Heart right ventricle (tissue), 16 donors: ENCODE measurements around the gene CTNNA1. TPM values are rescaled to one million over a fixed set of nuclear protein-coding genes. Genes with fewer than 3 reads are reported as not detected.
A peak's percentile ranks its signal among the peaks of the same experiment; 100 is the strongest.

ENCODE experiments used
- ATAC-seq, 8 donors: fragments of 200-7000 bp; cut with Tn5 transposase; one replicate each; pipeline ENCODE4 v1.9.1; 2020; ENCODE audit warnings: mild to moderate bottlenecking in 8 of 8, moderate library complexity in 8 of 8, moderate number of reproducible peaks in 1 of 8
- DNase-seq, 2 donors: peaks; one replicate each; pipeline ENCODE4 v3.0.0-alpha.2; 2020
- H3K27ac ChIP-seq, 10 donors: fragments of 200-600 bp; sonication (generic) in 2 of 10; one replicate each; pipeline versions ENCODE4 v1.5.0 to v1.8.0; 2020 to 2022; ENCODE audit warnings: mild to moderate bottlenecking in 3 of 10
- H3K27me3 ChIP-seq, 7 donors: fragments of 200-600 bp; one replicate each; pipeline ENCODE4 v1.8.0; 2021 to 2022; ENCODE audit warnings: mild to moderate bottlenecking in 2 of 7
- H3K36me3 ChIP-seq, 9 donors: fragments of 200-600 bp; sonication (generic) in 1 of 9; one replicate each; pipeline versions ENCODE4 v1.5.0 to v1.8.0; 2020 to 2022; ENCODE audit warnings: mild to moderate bottlenecking in 2 of 9
- H3K4me1 ChIP-seq, 9 donors: fragments of 200-600 bp; sonication (generic) in 1 of 9; one replicate each; pipeline versions ENCODE4 v1.5.0 to v1.8.0; 2020 to 2022; ENCODE audit warnings: mild to moderate bottlenecking in 4 of 9
- H3K4me3 ChIP-seq, 10 donors: fragments of 200-600 bp; sonication (generic) in 2 of 10; one replicate each; pipeline versions ENCODE4 v1.5.0 to v1.8.0; 2020 to 2022; ENCODE audit warnings: mild to moderate bottlenecking in 7 of 10, moderate library complexity in 2 of 10
- H3K9me3 ChIP-seq, 11 donors: fragments of 200-600 bp in 10 of 11; sonication (generic) in 2 of 11; one replicate each; pipeline versions ENCODE4 v1.5.0 to v1.8.0; 2013 to 2022; ENCODE audit warnings: mild to moderate bottlenecking in 2 of 11, control low read depth in 1 of 11, moderate library complexity in 1 of 11
- WGBS, 2 donors: extraction: QIAGEN DNeasy Blood & Tissue Kit; methylation state at CpG; one replicate each; pipeline ENCODE4 v1.1.7; 2013; ENCODE audit warnings: inconsistent platforms in 1 of 2; 5-methylcytosine and 5-hydroxymethylcytosine counted together
- intact Hi-C, 10 donors: fragments of 100-400 bp; cut with DNase I; formaldehyde crosslinking; loops; one replicate each; pipeline versions ENCODE4 v1.11.1 to v1.14.2; 2022
- polyA plus RNA-seq, 2 donors: library from polyadenylated mRNA; stranded (reverse); fragments of 200-250 nt; gene quantifications; one replicate each; pipeline ENCODE4 v1.2.3, GENCODE V29; 2013
- total RNA-seq, 10 donors: library from RNA; stranded (reverse); fragmentation: NEBNext Ultra II Directional in 3 of 10; extraction: Animal tissue kit (Norgen Biotek cat#: 25700) in 3 of 10; gene quantifications; one replicate each; pipeline versions ENCODE4 v1.2.1 to v1.2.4, GENCODE V29; 2021 to 2023
- TF ChIP-seq, protein P1 (sequence below), 9 donors: fragments of 200-600 bp; sonication (generic) in 2 of 9; IDR thresholded peaks; one replicate each; pipeline versions ENCODE4 v1.5.0 to v1.8.0; 2021 to 2022; ENCODE audit warnings: antibody characterized with exemption in 9 of 9, mild to moderate bottlenecking in 5 of 9, moderate library complexity in 1 of 9
- donor health status: Arrhythmogenic right ventricular cardiomyopathy.
- donor health status: ischemic (EF 13 %, LVEDD 7.1; RV severe dilation, severe dysfunction).
- donor health status: healthy with polysubstance abuse.
- donor health status: DM: no; HTN: yes; CAD: no.
- donor health status: DM: no; HTN: no; CAD: no.
- donor health status: ischemic (EF 25% LVEDD 6.9; RV normal size, moderate dysfunction).
- donor health status: ischemic (EF 25% LVEDD 5.7; RV mildly dilated, moderate dysfunction).
- donor health status: healthy.
- donor health status: DM: yes; HTN: yes; CAD: no.
- donor health status: Ischemic cardiomyopathy.
- donor health status: ischemic (EF 35%, LVEDD 5.7; RV mildly dilated, moderate dysfunction).
- donor health status: nonischemic (EF 11% LVEDD 7.7; RV severe dilation, severe dysfunction).
- donor health status: DM: yes; HTN: yes; CAD: no.
- donor health status: PGD.
- donor health status: ischemic (EF 29% LVEDD 5.4; RV normal size, mild dysfunction).
- donor health status: nonischemic (EF 23%, LVEDD 6.1; RV moderate dilation, normal function).

CTNNA1 gene
- total and polyA plus RNA-seq, 12 donors: 128 to 416 (median 379) TPM

DNA sequence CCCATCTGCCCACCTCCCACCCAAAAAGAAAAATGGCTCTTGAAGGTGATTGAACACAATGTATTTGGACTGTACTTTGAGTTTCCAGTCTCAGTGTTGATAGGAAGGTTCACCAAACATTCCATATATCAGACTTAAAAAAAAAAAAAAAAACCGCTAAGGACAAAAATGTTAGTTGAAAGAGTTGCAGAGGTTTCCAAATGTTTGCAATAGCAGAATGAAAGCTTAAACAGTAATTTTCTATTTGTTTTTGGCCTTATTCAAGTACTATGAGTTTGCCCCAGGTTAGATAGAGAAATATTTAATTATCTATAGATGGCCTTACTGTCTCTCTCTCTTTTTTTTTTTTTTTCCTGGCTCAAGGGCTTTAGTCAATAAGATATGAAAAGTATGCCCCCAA, 115.8 kb downstream of the CTNNA1 start:
- no peak overlapping the region for H3K27ac ChIP-seq
- intact Hi-C loops: no loop called here
- DNase-seq: no peak
- WGBS, 2 donors: 71 to 85% methylated on average over 1 of the region's 1 CpG
- peaks cover 0 to 2% (median 0%) of the 10 kb centered on the region in 11 donors for H3K9me3 ChIP-seq
- ATAC-seq: no peak
- no peak overlapping the region for H3K4me3 ChIP-seq
- peaks cover 0 to 3% (median 0%) of the 10 kb centered on the region in 9 donors for H3K36me3 ChIP-seq
- H3K4me1 ChIP-seq: peaks cover 7 to 85% (median 52%) of the 10 kb centered on the region in 9 donors
- H3K27me3 ChIP-seq: no peaks in the 10 kb centered on the region
- TF ChIP-seq, protein P1, sequence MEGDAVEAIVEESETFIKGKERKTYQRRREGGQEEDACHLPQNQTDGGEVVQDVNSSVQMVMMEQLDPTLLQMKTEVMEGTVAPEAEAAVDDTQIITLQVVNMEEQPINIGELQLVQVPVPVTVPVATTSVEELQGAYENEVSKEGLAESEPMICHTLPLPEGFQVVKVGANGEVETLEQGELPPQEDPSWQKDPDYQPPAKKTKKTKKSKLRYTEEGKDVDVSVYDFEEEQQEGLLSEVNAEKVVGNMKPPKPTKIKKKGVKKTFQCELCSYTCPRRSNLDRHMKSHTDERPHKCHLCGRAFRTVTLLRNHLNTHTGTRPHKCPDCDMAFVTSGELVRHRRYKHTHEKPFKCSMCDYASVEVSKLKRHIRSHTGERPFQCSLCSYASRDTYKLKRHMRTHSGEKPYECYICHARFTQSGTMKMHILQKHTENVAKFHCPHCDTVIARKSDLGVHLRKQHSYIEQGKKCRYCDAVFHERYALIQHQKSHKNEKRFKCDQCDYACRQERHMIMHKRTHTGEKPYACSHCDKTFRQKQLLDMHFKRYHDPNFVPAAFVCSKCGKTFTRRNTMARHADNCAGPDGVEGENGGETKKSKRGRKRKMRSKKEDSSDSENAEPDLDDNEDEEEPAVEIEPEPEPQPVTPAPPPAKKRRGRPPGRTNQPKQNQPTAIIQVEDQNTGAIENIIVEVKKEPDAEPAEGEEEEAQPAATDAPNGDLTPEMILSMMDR (IDR thresholded peaks at IDR 0.05): no peak

DNA sequence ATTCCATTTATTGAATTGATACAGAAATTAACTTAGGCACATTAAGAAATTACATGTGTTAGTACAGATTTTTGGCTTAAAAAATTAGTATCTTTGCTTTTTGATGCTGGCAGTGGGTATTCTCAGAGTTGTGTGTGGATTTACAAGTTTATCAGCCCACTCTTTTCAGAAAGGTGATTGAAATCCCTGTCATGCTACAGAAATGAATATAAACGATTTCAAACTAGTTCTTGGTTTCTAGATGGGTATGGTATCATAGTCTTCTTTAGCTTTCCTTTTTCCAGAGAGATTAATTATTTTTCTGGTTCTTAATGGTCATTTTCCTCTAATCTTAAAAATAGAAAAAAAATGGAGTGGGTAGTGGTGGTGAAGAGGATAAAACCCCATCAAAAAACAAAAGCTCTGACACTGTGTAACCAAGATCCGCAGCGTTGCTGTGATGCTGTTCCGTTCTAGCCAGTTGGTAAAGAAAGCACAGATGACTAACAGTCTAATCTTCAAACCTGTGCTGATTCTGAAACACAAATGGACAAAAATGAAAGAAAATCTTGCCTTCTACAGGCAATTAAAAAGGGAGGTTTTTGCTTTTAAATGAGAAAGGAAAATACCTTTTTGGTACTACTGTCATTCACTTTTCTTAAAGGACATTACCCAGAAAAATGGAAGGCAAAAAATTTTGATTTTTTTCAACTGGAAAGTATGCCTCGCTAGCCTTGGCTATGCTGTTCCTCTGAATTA, 116.7 kb downstream of the CTNNA1 start:
- no peaks in the 10 kb centered on the region for H3K27me3 ChIP-seq
- H3K27ac ChIP-seq: peak overlapping the region in 2 of 10 donors; percentile 15 to 27
- TF ChIP-seq, protein P1 (IDR thresholded peaks at IDR 0.05): no peak
- no peak overlapping the region for H3K4me3 ChIP-seq
- intact Hi-C loops: loop anchor here in 1 of 10 donors (5.0 kb wide), 1 partner anchor 392 kb away; no protein-coding TSS in a partner anchor
- no peaks in the 10 kb centered on the region for H3K9me3 ChIP-seq
- DNase-seq (no peak), ATAC-seq (peak in 1 of 8 donors; percentile 41)
- 52 to 65% methylated on average over 5 of the region's 5 CpGs for WGBS, 2 donors
- peaks cover 11 to 94% (median 59%) of the 10 kb centered on the region in 9 donors for H3K4me1 ChIP-seq
- H3K36me3 ChIP-seq: no peaks in the 10 kb centered on the region

DNA sequence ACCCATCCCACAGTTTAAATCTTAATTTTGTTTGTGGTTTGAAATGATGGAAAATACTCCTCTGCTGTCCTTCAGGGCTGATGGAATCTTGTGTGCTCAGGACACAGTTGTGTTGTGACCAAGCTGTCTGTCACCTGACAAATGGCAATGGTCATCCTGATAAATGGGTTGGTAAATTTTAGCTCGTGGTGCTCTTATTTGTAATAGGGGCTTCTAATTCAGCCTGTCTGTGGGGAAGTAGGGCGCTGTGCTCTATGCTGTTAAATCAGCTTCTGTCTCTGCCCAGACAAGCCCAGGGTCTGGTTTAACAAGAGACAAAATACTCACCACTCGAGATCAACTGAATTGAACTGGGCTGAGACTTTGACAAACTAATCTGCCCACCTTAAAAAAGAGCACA, 117.4 kb downstream of the CTNNA1 start:
- intact Hi-C loops: loop anchor here in 1 of 10 donors (5.0 kb wide), 1 partner anchor 392 kb away; no protein-coding TSS in a partner anchor
- Histone ChIP-seq H3K4me1 (peaks cover 11 to 97% (median 65%) of the 10 kb centered on the region in 9 donors), H3K27ac (peak overlapping the region in 2 of 10 donors; percentile 15 to 27), H3K36me3 (no peaks in the 10 kb centered on the region), H3K4me3 (no peak overlapping the region), H3K27me3 (no peaks in the 10 kb centered on the region), H3K9me3 (no peaks in the 10 kb centered on the region)
- DNase-seq (no peak), ATAC-seq (no peak)
- TF ChIP-seq, protein P1 (IDR thresholded peaks at IDR 0.05): no peak
- WGBS, 2 donors: 60 to 61% methylated on average over 3 of the region's 3 CpGs

DNA sequence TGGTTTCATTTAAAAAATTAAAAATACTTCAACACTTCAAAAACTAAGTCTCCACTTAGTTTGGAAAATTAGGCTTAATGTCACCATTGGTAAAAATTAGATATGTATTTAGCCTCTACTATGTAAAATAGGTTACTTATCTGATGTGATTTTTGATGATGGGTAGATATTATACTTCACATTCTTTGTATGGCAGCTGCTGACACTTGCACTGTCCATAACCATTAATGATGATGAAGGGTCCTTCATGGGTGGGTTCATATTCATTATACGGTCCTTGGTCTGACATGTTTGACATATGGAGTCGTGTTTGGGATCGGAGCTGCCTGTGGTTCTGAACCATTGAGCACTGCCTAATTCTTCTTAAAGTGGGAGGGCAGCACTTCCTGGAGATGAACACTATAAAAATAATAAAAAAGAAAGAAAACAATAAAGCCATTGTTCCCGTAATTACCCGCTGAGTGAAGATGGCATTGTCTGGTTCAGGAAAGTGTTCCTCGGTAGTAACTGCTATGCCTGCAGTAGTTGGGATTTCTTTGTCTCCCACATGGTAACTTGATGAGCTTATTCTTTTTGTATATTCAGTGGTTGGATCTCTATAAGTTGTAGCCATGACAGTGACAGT, 119.7 kb downstream of the CTNNA1 start:
- intact Hi-C loops: loop anchor here in 1 of 10 donors (5.0 kb wide), 1 partner anchor 389 kb away; no protein-coding TSS in a partner anchor
- no peak for ATAC-seq
- DNase-seq: no peak
- H3K27me3 ChIP-seq: no peaks in the 10 kb centered on the region
- peaks cover 11 to 86% (median 57%) of the 10 kb centered on the region in 9 donors for H3K4me1 ChIP-seq
- no peaks in the 10 kb centered on the region for H3K36me3 ChIP-seq
- TF ChIP-seq, protein P1 (IDR thresholded peaks at IDR 0.05): no peak
- peaks cover 0 to 5% (median 0%) of the 10 kb centered on the region in 11 donors for H3K9me3 ChIP-seq
- no peak overlapping the region for H3K4me3 ChIP-seq
- 72 to 82% methylated on average over 6 of the region's 6 CpGs for WGBS, 2 donors
- no peak overlapping the region for H3K27ac ChIP-seq
